GM19023 (cell line): Measurements from ENCODE around the gene GOLGA3.
"Not testable (repeated sequence)": the region's sequence is repeated elsewhere in the genome, so short reads cannot be mapped to it uniquely, and the experiment has no call there.

ENCODE experiments used
- ATAC-seq: cut with Tn5 transposase; IDR thresholded peaks from one replicate; pipeline ENCODE4 v1.9.1; 2021; ENCODE audit warnings: mild to moderate bottlenecking, moderate library complexity; ENCODE audit not compliant: unreplicated experiment

The GOLGA3 gene

GRCh38 chr12:132781938-132782337 lies 46.7 kb downstream of the GOLGA3 start:
- no peak for ATAC-seq

DNA sequence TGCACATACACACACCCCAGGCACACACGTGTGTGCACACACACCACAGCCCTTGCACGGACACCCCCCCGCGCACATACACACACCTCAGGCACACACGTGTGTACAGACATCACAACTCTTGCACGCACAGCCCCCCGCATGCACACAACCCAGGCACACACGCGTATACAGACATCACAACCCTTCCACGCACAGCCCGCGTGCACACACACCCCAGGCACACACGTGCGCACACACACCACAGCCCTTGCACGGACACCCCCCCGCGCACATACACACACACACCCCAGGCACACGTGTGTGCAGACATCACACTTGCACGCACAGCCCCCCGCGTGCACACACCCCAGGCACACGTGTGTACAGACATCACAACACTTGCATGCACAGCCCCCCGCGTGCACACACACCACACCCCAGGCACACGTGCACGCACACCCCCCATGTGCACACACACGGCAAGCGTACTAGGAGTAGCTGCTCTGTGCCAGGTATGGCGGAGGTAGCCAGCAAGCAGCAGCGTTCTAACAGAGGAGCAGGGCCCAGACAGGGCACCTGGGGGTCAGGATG lies 48.8 kb downstream of the GOLGA3 start:
- no peak for ATAC-seq

DNA sequence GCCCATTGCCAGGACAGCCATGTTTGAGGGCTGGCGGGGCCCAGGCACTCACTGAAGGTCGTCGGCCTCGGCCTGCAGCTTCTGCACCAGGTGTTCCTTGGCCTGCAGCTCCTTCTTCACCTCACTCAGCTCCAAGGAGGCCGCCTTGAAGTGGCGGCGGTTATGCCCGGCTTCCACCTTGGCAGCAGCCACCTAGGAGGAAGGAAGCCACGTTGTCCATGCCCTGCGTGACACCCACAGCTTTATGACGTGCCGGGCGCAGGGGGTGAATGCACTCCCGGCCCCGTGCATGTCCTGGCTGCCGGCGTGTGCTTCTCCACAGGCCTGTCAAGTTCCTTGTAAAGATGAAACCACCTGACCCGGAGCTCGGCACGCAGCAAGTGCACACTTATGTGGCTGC lies 51.1 kb downstream of the GOLGA3 start:
- ATAC-seq, result no peak

DNA sequence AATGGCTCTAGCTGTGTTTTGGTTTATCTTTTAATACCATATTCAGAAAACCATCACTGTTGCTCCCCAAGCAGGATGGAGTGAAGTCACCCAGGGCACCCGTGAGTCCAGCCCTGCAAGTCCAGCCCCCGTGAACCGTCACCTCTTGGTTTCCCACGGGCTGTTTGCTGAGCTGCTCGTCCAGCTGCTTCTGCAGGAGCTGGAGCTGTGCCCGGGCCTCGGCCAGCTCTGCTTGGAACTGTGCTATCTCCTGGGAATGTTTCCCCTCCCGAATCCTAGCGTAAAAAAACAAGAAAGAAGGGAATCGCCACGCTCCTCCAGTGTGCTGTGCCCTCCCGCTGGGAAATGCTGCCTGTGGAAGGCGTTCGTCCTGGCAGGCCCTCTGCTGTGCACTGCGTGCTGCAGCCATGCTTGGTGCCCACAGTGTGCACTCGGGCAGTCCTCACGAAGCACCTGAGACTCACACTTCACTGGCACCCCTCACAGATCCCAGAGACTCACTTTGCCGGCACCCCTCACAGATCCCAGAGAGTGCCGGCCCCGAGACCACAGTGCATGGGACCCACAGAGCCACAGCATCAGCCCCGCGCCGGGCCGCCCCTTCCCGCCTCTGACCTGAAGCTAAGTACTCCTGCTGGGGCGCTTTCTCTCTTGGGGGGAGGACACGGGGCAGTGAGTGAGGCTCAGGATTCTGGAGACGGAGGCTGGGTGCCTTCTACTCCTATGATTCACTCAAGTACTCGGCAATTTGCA lies 51.7 kb downstream of the GOLGA3 start:
- no peak for ATAC-seq

GRCh38 chr12:132776230-132776625 lies 52.4 kb downstream of the GOLGA3 start:
- ATAC-seq, result not testable (repeated sequence)

- ATAC-seq, result no peak
Observed at GRCh38 chr12:132775502-132776229, 53.0 kb downstream of the GOLGA3 start.

GRCh38 chr12:132774646-132775275 lies 53.9 kb downstream of the GOLGA3 start:
- ATAC-seq, result no peak

DNA sequence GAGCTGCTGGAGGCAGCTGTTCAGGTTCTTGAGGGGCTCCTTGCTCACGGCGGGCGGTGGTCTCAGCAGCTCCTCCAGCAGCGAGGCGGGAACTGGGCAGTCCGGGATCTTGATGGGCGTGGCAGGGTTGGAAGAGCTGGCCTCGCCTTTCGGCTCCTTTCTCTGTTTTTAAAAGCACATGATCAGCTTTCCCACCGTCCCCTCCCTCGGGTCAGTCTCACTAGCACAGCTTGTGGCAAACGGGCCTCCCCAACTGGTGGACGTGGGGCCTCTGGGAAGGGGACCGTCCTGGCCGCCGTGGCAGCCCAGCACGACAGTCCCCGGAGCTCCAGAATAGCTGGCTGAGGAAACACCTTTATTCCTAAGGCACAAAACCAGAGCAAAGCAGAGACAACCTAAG lies 54.5 kb downstream of the GOLGA3 start:
- ATAC-seq, result no peak

GRCh38 chr12:132773077-132773955 lies 55.4 kb downstream of the GOLGA3 start:
- no peak for ATAC-seq

DNA sequence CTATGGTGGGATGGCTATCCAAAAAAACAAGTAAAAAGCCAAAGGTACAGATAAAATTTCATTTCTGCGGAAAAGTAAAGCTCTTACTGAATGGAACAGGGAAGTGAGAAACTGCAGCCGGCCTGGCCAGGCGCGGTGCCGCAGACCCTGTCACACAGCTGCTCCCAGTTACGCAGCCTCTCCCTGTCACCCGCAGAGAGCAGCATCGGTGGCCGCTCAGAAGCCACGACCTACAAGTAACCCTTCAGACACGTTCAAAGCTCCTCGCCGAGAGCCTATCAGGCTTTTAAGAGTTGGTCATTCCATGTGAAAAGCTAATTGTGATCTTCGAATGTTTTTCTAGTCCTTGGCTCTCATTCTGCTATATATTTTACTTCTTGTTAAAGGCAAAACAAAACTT lies 56.1 kb downstream of the GOLGA3 start:
- peak; percentile 51 for ATAC-seq

GRCh38 chr12:132771126-132771838 lies 57.4 kb downstream of the GOLGA3 start:
- ATAC-seq, result peak; percentile 51

GRCh38 chr12:132766380-132767085 lies 62.1 kb downstream of the GOLGA3 start:
- ATAC-seq, result no peak

- ATAC-seq, result no peak
Observed at GRCh38 chr12:132765361-132765760, 63.3 kb downstream of the GOLGA3 start.

DNA sequence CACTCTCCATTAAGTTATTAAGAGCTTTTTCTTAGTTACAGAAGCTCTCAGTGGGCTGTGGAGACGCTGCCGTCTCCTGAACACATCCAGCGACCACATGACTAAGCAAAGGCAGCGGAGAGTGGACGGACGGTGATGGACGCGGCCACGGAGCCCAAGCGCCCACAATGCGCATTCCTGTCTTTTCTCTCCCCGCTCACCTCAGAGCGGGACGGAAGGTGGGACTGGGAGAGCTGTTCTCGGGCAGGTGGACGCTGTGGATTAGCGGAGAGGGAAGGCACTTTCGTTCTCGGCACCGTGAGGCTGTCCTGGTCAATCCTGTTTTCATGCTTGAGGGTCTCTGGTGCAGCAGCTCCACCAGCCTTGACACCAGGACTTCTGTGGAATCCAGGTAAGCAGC lies 64.4 kb downstream of the GOLGA3 start:
- ATAC-seq, result no peak

- ATAC-seq, result peak; percentile 65
Observed at GRCh38 chr12:132761921-132762583, 66.6 kb downstream of the GOLGA3 start.

GRCh38 chr12:132761032-132761920 lies 67.4 kb downstream of the GOLGA3 start, which contains the start of gene ANKLE2:
Gene ANKLE2 (minus strand): TSS chr12:132761832. CDS start chr12:132761798, 34 bp downstream.
- ATAC-seq, result peak; percentile 33

GRCh38 chr12:132759359-132759758 lies 69.3 kb downstream of the GOLGA3 start:
- no peak for ATAC-seq

DNA sequence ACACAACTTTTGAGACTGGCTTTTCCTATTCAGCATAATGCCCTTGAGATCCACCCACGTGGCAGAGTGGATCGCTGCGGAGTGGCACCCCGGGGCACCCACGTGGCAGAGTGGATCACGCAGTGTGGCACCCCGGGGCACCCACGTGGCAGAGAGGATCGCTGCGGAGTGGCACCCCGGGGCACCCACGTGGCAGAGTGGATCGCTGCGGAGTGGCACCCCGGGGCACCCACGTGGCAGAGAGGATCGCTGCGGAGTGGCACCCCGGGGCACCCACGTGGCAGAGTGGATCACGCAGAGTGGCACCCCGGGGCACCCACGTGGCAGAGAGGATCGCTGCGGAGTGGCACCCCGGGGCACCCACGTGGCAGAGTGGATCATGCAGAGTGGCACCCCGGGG lies 69.8 kb downstream of the GOLGA3 start:
- not testable (repeated sequence) for ATAC-seq
